Measurements from ENCODE around the gene FHAD1.

DNA sequence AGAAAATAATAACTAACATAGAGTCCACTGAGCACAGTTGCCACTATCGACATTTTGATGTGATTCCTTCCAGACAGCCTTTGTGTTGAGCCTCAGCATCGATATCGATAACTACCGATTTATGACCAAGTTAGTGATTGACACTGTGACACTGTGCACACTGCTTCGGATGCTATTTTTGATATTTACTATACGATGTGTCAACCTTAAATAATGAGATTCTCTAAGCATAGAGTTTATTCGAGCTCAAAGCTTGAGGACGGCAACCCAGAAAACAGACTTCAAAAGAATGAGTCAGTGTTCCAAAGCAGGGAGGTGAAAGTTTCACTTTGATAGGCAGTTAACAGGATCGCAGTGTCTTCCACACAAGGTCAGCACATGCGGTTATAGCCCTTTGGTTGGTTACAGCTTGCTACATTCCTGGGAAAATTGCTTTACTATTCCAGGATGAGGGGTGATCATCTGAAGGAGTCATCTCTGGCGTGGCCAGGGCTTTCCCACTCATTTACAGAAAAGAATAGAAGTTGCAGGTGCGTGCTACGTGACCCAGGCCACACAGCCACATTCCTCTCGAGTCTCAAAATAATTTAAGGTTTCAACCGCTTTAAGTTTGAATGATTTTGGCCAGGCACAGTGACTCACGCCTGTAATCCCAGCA is 109.1 kb downstream of the FHAD1 start:
- TF ChIP-seq CTCF (IDR thresholded peaks at IDR 0.05): no peak
- TF ChIP-seq POLR2A (IDR thresholded peaks at IDR 0.05): no peak
